ENCODE results near the gene RDH11. TPM values are rescaled to one million over a fixed set of nuclear protein-coding genes. Genes with fewer than 3 reads are reported as not detected.

Gene RDH11
- total RNA-seq, 1 experiment from 2014 or later, result 54.6 TPM

DNA sequence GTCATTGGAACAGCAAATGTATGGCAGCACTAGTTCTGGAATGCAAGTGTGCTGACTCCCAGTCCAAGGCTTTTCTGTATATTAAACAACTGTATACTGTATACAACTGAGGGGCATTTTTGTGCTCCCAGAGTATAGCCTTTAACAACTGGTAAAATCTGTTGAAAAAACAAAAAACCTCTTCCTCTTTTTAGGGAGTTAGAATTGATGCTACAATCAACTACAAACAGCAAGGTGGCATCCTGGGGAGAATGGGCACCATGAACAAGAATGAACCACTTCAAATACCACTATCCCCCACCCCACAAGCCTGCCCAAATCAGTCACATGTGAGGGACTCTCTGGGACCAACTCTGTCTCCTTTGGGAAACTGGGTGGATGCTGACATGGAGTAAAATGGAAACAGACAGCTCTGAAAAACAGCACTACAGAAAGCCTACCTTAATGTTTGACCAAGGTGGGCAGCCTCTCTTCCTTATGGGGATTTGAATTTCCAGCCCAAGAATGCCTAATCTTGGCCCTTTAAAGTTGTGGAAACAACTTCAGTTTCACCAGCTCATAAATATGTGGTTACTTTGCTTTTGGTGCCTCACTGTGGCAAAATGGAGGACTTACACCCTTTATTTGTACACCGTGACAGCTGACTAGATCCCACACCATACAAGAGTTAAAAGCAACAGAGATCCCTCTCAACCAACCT, 28.7 kb downstream of the RDH11 start:
- H3K9ac ChIP-seq (ENCODE audit: low read length), result no peak overlapping the region
- ChIA-PET CTCF (interaction anchor here (0.6 to 4.9 kb wide), 23 partner anchors 16 to 307 kb away, joined by 3 to 77 read pairs (median 4); partner anchors contain the start of genes ARG2, ATP6V1D, EIF2S1 and PIGH), RAD21 (ENCODE audit: low non-redundant PET in 1 of 2, low total read pairs in 2 of 2, uncharacterized antibody in 2 of 2, unreplicated experiment in 2 of 2) (interaction anchor here (0.6 to 1.7 kb wide), 11 partner anchors 37 to 240 kb away, joined by 3 to 11 read pairs (median 5); partner anchors contain the start of genes ARG2 (in 1 of the 2) and PIGH (in 1 of the 2)), POLR2A (interaction anchor here (0.7 to 0.9 kb wide), 2 partner anchors 81 to 83 kb away, joined by 3 to 7 read pairs; no protein-coding TSS in a partner anchor)
- no peak overlapping the region for H3K4me2 ChIP-seq (ENCODE audit: low read length)
- H3K4me3 ChIP-seq (replicated peaks in 1 of 2; ENCODE audit: low read depth in 1 of 2, low read length in 2 of 2), result no peak overlapping the region
- no peaks in the 10 kb centered on the region for H3K9me2 ChIP-seq (ENCODE audit: insufficient read depth)
- H2AFZ ChIP-seq (ENCODE audit: low read depth, low read length, poor library complexity, severe bottlenecking), result no peak overlapping the region
- BruUV-seq (replicated peaks), result no TSS peak
- H3K79me2 ChIP-seq (ENCODE audit: insufficient read depth, low read length), result peaks cover 55% of the 10 kb centered on the region
- ATAC-seq (peak; percentile 90), DNase-seq (ENCODE audit: low read depth, low spot score) (peak; percentile 45)
- H3K36me3 ChIP-seq (ENCODE audit: control insufficient read depth in 1 of 2, insufficient read depth in 2 of 2, low read length in 2 of 2), result no peaks in the 10 kb centered on the region
- H3K4me1 ChIP-seq (ENCODE audit: control insufficient read depth in 1 of 2, insufficient read depth in 2 of 2, low read length in 2 of 2), result no peaks in the 10 kb centered on the region
- H3K27ac ChIP-seq (ENCODE audit: low read depth, low read length), result no peak overlapping the region
- no peaks in the 10 kb centered on the region for H3K9me3 ChIP-seq (ENCODE audit: control insufficient read depth in 1 of 2, insufficient read depth in 1 of 2, low read depth in 1 of 2, low read length in 2 of 2)
- TF ChIP-seq SP1 (IDR thresholded peaks at IDR 0.05; ENCODE audit: low read depth) (no peak), SIN3A (IDR thresholded peaks at IDR 0.05; ENCODE audit: low read depth) (no peak), ZFX (IDR thresholded peaks at IDR 0.05) (no peak), REST (IDR thresholded peaks at IDR 0.05; ENCODE audit: low read depth) (no peak), EGR1 (IDR thresholded peaks at IDR 0.05; ENCODE audit: low read depth) (no peak), CEBPB (IDR thresholded peaks at IDR 0.05; ENCODE audit: low read depth) (no peak), RAD21 (IDR thresholded peaks at IDR 0.05; ENCODE audit: low read depth) (peak; percentile 92), EZH2 (IDR thresholded peaks at IDR 0.05) (no peak), JUND (IDR thresholded peaks at IDR 0.05) (no peak), YY1 (IDR thresholded peaks at IDR 0.05; ENCODE audit: extremely low read depth, insufficient replicate concordance, low read depth, low read length) (no peak), POLR2AphosphoS5 (IDR thresholded peaks at IDR 0.05; ENCODE audit: low read depth, low read length) (no peak), ZNF274 (IDR thresholded peaks at IDR 0.05; ENCODE audit: low read depth, low read length) (no peak), TCF7L2 (IDR thresholded peaks at IDR 0.05; ENCODE audit: borderline replicate concordance, extremely low read depth, insufficient read depth, insufficient read length) (no peak), POLR2A (IDR thresholded peaks at IDR 0.05; ENCODE audit: borderline replicate concordance, extremely low read depth, insufficient read depth, insufficient read length) (no peak), CBX3 (IDR thresholded peaks at IDR 0.05; ENCODE audit: low read depth) (0 out of 2 replicates have a peak, but pooled peaks have one; percentile 27), FOSL1 (IDR thresholded peaks at IDR 0.05; ENCODE audit: low read depth) (no peak), SRF (IDR thresholded peaks at IDR 0.05; ENCODE audit: low read depth) (no peak), ZBTB33 (IDR thresholded peaks at IDR 0.05; ENCODE audit: extremely low read depth, insufficient replicate concordance, low read length) (no peak)
- TF ChIP-seq, protein P1, sequence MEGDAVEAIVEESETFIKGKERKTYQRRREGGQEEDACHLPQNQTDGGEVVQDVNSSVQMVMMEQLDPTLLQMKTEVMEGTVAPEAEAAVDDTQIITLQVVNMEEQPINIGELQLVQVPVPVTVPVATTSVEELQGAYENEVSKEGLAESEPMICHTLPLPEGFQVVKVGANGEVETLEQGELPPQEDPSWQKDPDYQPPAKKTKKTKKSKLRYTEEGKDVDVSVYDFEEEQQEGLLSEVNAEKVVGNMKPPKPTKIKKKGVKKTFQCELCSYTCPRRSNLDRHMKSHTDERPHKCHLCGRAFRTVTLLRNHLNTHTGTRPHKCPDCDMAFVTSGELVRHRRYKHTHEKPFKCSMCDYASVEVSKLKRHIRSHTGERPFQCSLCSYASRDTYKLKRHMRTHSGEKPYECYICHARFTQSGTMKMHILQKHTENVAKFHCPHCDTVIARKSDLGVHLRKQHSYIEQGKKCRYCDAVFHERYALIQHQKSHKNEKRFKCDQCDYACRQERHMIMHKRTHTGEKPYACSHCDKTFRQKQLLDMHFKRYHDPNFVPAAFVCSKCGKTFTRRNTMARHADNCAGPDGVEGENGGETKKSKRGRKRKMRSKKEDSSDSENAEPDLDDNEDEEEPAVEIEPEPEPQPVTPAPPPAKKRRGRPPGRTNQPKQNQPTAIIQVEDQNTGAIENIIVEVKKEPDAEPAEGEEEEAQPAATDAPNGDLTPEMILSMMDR (IDR thresholded peaks at IDR 0.05 in 2 of 3, conservative IDR thresholded peaks at IDR 0.05 in 1 of 3; ENCODE audit: borderline replicate concordance in 1 of 3, insufficient read depth in 1 of 3, low read depth in 2 of 3, low read length in 2 of 3), result peak; percentile 51 to 86 (median 76)
- TF ChIP-seq, protein P2, sequence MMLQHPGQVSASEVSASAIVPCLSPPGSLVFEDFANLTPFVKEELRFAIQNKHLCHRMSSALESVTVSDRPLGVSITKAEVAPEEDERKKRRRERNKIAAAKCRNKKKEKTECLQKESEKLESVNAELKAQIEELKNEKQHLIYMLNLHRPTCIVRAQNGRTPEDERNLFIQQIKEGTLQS (IDR thresholded peaks at IDR 0.05), result no peak
- H4K20me1 ChIP-seq (ENCODE audit: insufficient read depth), result no peaks in the 10 kb centered on the region
- H3K27me3 ChIP-seq (ENCODE audit: insufficient read depth, low read length), result no peaks in the 10 kb centered on the region
- intact Hi-C loops (cut with micrococcal nuclease), result loop anchor here (1.0 to 5.0 kb wide), 5 partner anchors 35 to 240 kb away; partner anchors contain the start of gene RDH12
